Stimulated activated CD8-positive, alpha-beta memory T cell treated with anti-CD3 and anti-CD28 coated beads, Interleukin-7, amount 100 ng/mL, for 4 hours (primary cell): Measurements from ENCODE around the gene TRMT44.
"Not testable (repeated sequence)": the region's sequence is repeated elsewhere in the genome, so short reads cannot be mapped to it uniquely, and the experiment has no call there.

Experiments
- DNase-seq, 2 donors: peaks; one replicate each; pipeline ENCODE4 v3.0.0-alpha.2; 2020; ENCODE audit warnings: low read depth in 2 of 2

Gene TRMT44

GRCh38 chr4:8440492-8441311 is at the start of gene TRMT44, which contains the start of gene ACOX3:
TSS of gene TRMT44 (plus strand) at chr4:8440777. CDS start at chr4:8440823, 46 bp downstream.
TSS of gene ACOX3 (minus strand) at chr4:8440723. CDS start at chr4:8416521, 24,202 bp downstream.
- DNase-seq = peak; percentile 87 to 88

DNA sequence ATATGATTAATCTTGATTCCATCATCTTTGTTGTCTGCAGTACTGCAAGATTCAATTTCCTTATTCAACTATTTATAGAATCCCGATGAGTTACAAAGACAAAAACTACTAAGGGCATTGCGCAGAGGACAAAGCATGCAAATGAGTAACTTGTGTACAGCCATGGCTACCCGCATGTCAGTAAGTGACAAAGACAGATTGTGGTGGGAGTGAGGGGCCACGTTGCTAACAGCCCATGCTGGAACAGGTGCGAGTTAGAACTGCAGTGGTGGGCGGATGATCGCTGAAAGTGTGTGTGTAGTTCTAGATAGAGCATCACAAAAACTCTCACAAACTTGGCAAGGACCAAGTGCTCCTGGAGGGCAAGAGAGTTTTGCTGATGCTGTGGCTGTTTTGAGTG is 49.5 kb upstream of the TRMT44 start:
- DNase-seq = no peak

DNA sequence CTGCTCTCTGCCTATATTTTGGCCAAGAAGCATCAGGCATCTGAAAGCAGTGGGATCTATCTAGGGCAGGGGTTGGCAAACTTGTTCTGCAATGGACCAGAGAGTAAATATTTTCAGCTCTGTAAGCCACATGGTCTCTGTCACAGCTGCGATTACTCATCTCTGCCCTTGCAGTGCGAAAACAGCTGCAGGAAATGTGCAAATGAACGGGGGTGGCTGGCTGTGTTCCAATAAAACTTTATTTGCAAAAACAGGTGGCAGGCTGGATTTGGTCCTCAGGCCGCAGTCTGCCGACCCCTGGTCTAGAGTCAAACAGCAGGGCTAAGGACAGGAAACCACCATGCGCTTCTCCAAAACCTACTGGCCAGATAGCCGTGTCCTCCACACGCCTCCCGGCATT is 48.6 kb upstream of the TRMT44 start:
- DNase-seq = no peak

DNA sequence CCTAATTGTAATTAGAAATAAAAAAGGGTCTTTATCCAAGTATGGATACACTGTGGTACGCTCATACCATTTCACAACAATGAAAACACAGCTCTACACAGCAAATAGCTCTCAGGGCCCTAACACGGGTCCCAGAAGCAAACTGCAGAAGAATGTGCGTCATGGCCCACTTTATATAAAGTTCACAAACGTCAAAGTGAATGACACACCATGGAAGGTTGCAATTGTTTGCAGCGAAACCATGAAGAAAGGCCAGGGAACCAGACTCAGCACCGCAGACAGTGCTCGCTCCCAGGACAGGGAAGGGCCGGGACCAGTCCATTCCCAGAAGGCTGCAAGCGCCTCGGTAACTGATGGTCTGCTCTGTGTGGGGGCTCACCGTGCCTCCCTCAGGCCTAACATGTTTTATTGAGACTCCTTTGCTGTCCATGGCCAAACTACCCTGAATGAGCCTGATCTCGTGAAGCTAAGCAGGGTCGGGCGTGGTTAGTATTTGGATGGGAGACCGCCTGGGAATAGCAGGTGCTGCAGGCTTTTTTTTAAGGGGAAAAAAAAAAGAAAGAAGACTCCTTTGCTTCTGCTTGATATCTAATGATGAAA is 47.9 kb upstream of the TRMT44 start:
- DNase-seq = no peak

GRCh38 chr4:8393593-8394038 is 47.0 kb upstream of the TRMT44 start:
- no peak for DNase-seq

DNA sequence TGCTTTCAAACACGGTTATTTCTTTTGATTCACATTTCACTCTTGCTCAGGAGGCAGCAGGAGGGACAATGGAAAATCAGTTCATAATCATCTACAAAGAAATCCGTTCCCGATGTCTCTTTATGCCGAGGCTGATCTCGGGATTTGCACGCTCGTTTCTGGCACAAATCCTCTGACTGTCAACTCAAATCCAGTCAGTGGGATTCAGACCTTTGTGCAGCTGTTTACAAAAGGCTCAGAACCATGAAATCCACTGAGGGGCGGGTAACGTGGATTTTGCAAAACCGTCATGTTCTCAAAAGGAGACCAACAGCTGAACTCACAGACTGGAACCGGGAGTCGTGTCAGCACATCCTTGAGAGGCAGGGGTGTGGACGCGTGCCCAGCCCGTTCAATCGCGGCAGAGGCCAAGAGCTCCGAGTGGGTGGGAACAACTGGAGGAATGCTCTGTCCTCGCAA is 46.5 kb upstream of the TRMT44 start:
- DNase-seq = no peak

- DNase-seq = no peak
Observed at GRCh38 chr4:8394806-8395205, 45.8 kb upstream of the TRMT44 start.

DNA sequence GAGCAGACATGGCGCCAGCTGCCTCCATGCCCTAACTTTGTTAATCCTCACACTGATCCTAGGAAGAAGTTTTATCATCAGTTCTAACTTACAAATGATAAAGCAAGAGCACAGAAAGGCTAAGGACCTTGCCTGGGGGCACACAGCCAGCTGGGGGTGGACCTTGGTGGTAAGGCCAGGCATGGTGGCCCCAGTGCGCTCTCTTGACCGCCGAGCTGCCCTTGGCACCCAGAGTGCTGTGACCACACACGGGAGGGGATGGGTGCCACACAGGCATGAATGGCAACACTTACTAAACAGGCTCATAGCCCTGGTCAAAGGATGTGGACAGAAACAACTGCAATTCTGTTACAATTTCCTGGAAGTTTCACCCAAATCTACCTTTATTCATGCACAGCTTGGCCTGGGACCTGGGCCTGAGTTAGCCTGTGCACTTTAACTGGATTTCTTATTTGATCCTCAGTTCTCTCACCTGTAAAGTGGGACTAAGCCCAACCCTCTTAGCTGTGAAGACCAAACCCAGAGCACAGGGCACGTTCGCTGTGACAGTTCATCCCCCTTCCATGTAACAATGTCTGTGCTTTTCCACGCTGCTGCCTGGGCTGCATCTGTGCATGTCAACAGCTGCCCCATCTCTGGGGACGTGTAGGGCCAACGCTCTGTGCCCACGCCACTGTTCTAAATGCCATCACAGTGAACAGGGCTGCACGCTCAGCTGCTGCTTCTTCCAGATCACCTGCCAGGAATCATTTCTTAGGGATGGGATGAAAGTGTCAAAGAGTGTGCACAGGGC is 44.9 kb upstream of the TRMT44 start:
- no peak for DNase-seq

- no peak for DNase-seq
Observed at GRCh38 chr4:8396762-8397406, 43.7 kb upstream of the TRMT44 start.

DNA sequence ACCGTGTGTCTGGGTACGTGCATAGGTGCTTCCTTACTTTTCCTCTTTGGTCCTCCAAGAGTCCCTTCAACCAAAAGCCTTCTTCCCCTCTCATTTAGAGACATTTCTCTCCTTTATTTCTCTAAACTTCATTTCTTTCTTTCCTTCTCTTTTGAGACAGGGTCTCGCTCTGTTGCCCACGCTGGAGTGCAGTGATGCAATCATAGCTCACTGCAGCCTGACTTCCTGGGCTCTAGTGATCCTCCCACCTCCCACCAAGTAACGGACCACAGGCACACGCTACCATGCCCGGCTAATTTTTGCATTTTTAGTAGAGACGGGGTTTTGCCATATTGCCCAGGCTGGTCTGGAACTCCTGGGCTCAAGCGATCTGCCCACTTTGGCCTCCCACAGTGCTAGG is 42.2 kb upstream of the TRMT44 start:
- DNase-seq = no peak

DNA sequence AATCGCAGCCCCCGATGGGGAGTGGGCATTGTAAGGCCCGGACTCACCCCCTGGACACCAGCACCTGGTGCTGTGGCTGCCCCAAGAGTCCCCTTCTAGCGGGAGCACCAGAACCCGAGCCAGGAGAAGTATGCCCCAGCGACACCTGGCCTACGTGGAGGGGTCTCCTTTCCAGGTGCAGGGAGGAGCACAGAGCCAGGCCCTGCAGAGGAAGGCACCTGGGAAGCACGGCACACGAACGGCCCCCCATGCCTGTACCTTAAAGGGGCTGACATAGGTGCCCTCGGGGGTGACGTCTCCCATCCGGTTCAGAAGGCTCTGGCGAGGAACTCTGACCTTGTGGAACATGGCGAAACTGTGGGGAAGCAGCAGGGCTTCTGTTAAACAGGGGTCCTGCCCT is 41.3 kb upstream of the TRMT44 start:
- no peak for DNase-seq

GRCh38 chr4:8400632-8401325 is 39.8 kb upstream of the TRMT44 start:
- no peak for DNase-seq

DNA sequence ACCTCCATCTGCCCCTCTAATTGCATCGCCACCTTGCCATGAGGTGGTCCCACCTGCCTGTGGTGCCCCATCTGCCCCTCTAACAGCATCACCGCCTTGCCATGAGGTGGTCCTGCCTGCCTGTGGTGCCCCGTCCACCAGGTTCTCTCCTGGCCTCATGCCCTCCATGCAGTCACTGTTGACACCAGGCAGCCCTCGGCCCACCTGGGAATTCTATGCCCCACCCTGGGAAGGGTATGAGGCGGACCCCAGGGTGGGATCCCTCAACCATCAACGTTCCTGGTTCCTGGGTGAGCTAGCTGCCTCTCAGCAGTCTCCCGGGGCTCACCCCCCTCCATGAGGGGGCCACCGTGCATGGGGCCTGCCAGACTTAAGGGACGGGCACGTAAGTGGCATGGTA is 38.9 kb upstream of the TRMT44 start:
- no peak for DNase-seq

DNA sequence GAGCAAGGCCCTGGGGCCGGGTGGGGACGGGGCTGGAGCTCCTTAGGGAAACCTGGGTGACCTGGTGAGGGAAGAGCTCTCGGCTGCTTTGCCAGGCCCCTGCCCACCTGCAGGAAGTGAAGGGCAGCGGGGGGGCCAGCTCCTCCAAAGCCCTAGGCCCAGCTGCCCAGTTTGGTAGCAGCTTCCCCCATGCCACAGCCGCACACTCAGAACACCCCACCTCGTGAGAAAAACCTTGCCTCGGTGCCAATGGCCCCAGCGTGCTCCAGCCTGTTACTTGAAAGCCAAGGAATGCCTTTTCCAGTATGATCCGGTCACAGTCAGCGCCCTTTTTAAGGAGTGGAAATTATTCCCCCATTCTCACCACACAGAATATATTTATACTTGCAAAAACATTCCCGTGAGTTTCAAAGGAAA is 38.4 kb upstream of the TRMT44 start:
- DNase-seq = no peak

GRCh38 chr4:8402640-8403039 is 37.9 kb upstream of the TRMT44 start:
- DNase-seq = no peak

- no peak for DNase-seq
Observed at GRCh38 chr4:8403173-8403753, 37.3 kb upstream of the TRMT44 start.

DNA sequence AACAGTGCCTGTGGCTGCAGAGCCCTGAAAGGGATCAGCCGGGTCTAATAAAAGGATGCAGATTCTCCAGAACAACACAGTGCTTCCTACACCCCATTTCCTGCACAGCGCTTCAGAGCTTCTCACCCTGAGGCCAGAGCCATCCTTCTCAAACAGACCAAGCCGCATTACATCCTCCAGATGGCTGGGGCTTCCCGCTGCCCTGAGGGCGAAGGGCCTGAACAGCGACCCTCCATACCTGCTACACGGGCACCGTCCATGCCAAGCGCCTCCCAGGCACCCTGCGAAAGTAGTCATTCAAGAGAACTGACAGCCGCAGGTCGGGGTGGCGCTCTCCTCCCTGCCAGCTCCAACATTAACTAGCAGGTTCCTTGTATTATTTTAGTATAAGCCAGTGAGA is 36.6 kb upstream of the TRMT44 start:
- DNase-seq = no peak

DNA sequence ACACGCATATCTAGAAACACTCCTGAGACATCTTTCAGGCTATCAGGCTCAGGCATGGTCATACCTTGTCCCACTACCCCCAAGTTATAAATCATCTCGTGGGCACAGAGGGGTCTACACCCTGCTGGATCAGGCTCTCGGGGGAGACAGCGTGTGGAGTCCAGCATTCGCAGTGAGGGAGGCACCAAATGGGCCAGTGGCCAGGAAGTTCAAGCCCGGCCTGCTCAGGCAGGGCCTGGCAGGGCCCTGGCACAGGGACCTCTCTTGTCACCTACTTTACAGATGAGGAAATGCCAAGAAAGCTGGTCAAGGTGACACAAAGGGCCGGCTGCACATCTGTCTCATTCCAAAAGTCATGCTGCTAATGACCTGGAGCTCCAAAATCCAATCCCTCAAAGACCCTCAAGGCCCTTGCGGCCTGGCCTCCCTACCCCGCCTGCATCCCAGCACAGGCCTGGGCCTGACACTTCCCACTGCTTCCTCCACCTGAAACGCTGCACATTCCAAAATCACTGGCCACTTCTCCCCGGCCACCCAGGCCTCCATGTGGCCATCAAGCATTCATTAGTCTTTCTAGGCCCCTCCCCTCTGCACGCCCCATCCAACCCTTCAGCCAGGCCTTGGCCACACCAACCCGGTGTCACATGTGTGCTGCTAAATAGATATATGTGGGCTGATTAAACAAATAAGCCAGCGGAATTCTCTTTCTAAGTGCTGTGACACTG is 35.6 kb upstream of the TRMT44 start:
- DNase-seq = no peak

DNA sequence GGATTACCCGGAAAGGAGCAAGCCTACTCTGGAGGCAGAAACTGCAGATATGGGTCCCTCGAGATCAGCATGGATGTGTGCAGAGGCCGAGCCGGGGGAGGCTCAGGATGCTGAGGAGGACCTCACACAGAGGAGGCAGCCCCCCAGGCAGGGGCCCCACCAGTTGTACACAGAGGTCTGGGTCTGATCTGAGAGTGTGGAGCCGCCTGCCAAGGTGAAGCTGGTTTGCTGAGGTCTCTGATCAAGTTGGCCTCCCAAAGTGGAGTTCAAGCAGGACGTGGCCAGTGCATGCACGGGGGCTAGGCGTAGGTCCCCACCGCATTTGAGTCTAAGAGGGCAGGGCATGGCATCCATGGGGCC is 35.1 kb upstream of the TRMT44 start:
- no peak for DNase-seq

DNA sequence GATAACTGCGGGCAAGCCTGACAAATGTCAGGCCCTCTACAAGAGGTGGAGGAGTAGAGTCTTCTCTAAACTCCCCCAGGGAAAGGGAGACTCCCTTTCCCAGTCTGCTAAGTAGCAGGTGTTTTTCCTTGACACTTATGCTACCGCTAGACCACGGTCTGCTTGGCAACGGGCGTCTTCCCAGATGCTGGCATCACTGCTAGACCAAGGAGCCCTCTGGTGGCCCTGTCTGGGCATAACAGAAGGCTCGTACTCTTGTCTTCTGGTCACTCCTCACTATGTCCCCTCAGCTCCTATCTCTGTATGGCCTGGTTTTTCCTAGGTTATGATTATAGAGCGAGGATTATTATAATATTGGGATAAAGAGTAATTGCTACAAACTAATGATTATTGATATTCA is 33.7 kb upstream of the TRMT44 start:
- DNase-seq = not testable (repeated sequence)
